ENCODE results near the gene PNO1.

Gene PNO1

GRCh38 chr2:68193144-68193543 lies 35.5 kb downstream of the PNO1 start:
- DNase-seq (ENCODE audit: extremely low read depth in 1 of 2, low read depth in 1 of 2): no peak

DNA sequence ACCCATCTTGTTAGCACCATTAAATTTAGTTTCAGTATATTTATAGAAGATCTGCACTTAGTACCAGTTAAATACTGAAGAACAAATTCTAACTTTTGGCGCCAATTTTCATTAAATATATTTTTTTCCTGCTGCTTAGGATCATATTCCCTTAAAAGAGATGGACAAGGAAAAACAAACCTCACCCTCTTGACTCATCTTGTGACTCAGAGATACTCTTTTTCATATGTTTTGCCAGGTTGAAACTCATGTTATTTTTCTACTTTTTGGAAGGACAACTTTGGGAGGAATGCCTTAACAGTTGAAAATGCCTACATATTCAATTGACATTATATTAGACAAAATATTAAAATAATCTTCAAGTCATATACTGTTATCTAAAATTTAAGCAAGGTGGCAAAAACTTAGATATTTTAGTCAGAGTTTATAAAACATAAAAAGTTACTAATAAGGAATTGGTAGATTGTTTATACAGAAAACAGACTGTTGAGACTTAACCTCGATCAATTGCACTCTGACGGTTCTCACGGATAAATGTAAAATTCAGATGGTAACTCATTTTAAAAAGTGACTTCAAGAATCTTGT lies 36.2 kb downstream of the PNO1 start:
- DNase-seq (ENCODE audit: extremely low read depth in 1 of 2, low read depth in 1 of 2): no peak

- DNase-seq (ENCODE audit: extremely low read depth in 1 of 2, low read depth in 1 of 2): no peak
Observed at GRCh38 chr2:68195096-68195495, 37.4 kb downstream of the PNO1 start.

- DNase-seq (ENCODE audit: extremely low read depth in 1 of 2, low read depth in 1 of 2): no peak
Observed at GRCh38 chr2:68196120-68196716, 38.5 kb downstream of the PNO1 start.

GRCh38 chr2:68200157-68200787 lies 42.6 kb downstream of the PNO1 start:
- DNase-seq (ENCODE audit: extremely low read depth in 1 of 2, low read depth in 1 of 2): no peak

DNA sequence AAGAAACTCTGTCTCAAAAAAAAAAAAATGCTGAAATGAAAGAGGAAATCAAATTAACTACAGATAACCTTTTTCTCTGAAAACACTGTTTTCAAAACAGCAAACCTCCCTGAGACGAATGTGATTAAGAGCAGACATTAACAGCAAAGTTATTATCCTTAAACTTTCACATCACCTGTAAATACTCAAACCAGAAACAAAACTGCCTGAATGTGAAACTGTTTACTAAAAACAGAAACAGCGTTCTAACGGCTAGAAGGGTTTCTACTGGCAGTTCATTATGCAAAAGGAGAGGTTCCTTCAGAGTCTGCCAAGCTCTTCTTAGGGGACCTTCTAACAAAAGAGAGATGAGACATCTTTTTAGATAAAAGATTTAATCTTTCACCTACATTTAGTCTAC lies 45.9 kb downstream of the PNO1 start:
- DNase-seq (ENCODE audit: extremely low read depth in 1 of 2, low read depth in 1 of 2): no peak

DNA sequence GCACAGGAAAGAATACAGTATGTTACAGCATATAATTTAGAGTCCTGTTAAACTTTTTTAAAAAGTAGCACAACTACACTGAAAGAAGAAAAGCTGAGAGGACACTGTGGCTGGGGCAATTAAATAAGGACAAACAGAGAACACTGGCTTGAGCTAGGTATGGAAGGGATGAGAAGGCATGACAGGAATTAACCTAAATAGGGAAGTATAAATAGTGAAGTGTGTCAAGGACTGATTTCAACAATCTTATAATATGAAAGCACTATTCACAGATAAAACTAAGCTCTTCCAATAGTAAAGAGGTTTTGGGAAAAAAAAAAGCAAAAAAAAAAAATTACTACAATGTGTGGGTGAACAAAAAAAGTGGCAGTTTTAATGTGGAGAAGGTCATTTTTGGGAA lies 49.1 kb downstream of the PNO1 start:
- DNase-seq (ENCODE audit: extremely low read depth in 1 of 2, low read depth in 1 of 2): no peak

DNA sequence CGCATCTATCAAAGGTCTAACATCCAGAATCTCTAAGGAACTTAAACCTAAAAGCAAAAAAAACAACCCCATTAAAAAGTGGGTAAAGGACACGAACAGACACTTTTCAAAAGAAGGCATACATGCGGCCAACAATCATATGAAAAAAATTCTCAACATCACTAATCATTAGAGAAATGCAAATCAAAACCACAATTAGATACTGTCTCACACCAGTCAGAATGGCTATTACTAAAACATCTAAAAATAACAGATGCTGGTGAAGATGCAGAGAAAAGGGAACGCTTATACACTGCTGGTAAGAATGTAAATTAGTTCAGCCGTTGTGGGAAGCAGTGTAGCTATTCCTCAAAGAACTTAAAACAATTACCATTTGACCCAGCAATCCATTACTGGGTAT lies 56.7 kb downstream of the PNO1 start:
- DNase-seq (ENCODE audit: extremely low read depth in 1 of 2, low read depth in 1 of 2): no peak

DNA sequence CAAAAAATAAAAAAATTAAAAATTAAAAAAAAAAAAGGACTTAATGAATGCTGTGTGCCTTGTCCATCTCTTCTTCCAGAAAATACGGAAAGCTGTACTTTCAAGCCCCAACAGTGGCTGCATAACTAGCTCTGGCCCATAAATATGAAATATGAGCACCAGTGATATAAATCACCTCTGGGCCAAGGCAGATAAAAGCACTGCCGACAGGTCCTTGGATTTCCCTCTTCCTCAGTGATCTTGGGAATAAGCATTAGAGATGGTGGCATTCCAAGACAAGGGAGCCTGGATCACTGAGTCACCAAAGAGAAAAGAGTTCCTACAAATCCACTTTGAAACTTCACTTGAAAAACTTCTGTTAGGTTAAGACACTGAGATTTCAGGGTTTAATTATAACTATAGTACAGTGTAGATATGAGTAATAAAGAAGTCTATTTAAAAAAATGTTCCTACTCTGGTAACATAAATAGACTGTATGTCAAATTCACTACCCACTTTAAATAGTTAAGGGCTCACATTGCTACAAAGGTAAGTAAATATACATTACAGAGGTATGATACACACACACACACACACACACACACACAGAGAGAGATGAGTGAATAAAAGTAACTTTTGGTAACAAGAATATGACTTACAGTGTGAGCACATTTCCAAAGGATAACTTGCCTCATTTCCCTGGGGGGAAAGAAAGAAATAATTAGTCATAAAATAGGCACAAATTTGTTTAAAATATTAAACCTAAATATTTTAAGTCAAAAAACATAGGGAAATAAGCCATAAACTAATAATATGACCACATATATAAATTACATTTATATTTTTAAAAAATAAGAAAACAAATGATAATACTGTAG lies 59.0 kb downstream of the PNO1 start:
- DNase-seq (ENCODE audit: extremely low read depth in 1 of 2, low read depth in 1 of 2): no peak

GRCh38 chr2:68217729-68218128 lies 60.0 kb downstream of the PNO1 start:
- no peak for DNase-seq (ENCODE audit: extremely low read depth in 1 of 2, low read depth in 1 of 2)

DNA sequence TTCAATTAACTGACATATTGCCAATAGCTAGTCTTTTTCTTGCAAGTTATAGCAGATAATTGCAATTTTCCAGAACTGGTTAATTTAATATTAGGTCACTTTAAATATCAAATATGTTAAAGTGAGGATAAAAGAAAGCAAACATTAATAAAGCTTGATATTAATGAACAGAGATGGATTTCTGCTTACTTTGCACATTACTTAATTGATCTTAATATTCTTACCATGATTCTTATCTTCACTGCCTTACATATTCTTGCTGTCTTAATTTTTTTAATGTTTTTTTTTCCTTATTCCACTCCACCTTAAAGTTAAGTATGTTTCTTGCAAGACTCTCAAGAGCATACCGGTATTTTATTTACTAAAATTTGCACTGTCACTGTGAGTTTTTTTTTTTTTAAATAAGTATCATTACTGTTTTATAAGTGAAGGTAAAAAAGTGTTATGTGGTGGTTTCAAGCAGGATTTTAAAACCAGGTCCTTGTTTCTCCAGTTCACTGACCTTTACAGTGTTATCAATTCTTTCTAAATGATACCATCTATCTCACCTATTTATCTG lies 60.7 kb downstream of the PNO1 start:
- DNase-seq (ENCODE audit: extremely low read depth in 1 of 2, low read depth in 1 of 2): no peak

GRCh38 chr2:68222287-68222686 lies 64.6 kb downstream of the PNO1 start:
- DNase-seq (ENCODE audit: extremely low read depth in 1 of 2, low read depth in 1 of 2): no peak

GRCh38 chr2:68223419-68223818 lies 65.7 kb downstream of the PNO1 start:
- no peak for DNase-seq (ENCODE audit: extremely low read depth in 1 of 2, low read depth in 1 of 2)

DNA sequence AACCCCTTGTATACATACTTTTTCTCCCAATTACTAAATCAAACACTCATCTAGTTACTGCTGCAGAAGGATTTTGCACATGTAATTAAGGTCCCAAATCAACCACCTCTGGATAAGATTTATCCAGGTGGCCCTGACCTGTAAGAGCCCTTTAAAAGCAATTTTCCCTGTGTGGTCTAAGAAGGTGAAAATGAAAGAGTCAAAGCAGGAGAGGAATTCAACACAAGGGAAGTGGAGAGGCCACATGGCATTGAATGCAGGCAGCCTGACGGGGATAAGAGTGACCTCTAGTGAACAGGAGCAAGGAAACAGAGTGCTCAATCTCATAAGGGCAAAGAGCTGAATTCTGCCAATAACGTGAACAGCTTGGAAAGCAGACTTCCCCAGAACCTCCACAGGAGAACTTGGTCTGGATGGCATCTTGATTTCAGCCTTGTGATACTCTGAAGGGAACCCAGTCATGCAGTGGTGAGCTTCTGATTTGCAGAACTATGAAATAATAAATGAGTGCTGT lies 67.5 kb downstream of the PNO1 start:
- DNase-seq (ENCODE audit: extremely low read depth in 1 of 2, low read depth in 1 of 2): no peak

Data from activated CD8-positive, alpha-beta memory T cell treated with anti-CD3 and anti-CD28 coated beads for 1 hour (primary cell).